NCI-H82 treated with DMSO at 0.1 percent for 48 hours (cell line): ENCODE data around the gene CUEDC1.

Source experiments
- DNase-seq: peaks from one replicate; lab custom pipeline; 2025; ENCODE audit not compliant: unreplicated experiment; lab: John Stamatoyannopoulos, UW

Gene CUEDC1

DNA sequence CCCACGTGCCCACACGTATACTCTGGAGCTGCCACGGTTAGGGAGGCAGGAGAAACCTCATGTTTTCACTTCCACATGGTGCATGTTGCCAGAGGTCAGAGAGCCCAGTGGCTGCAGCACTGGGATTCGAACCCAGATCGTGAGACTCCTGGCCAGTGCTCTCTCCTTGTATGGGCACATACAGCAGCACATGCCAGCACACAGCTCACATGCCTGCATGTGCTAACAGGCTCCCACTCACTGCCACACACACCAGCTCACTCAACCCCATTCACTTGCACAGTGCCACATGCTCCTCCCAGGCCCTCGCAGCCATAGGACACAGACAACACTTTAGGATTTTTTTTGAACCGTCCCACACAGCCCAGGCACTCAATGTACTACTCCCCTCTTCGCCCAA lies 55.8 kb downstream of the CUEDC1 start:
- DNase-seq: no peak

DNA sequence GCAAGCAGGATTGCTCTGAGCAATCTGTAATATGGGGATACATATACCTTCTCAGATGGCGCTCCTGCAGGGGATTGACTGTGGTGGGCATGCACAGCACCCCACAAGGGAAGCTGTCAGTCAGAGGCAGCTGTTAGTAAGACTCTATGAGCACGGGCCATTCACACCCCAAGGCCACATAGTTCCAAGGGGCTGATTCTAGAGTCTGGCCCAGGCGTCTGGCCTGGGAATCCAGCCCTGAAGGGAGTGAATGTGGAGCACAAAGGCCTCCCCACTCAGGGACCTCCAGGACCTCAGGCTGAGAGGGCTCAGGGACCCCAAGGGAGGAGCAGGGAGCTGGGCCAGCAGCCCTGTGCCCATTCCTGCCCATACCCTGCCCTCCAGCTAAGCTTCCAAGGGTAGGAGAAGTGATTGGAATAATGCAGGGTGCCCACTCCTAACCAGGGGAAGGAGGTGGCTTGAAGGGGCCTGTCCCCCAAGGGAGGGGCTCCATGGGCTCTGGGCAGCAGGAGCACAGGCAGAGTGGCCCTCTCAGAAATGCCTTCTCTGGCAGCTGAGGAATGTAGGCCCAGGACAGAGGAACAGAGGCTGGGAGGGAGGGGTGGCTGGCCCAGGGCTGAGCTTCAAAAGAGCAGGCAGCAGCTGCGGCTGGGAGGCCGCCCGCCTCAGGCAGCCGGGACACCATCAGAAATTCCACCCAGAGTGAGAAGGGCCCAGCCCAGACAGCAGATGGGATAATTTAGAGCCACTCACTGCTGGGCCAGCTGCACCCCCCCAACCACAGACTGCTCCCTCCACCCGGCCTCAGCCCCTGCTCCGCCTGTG lies 56.5 kb downstream of the CUEDC1 start:
- peak; percentile 54 for DNase-seq

GRCh38 chr17:57895382-57896060 lies 59.7 kb downstream of the CUEDC1 start:
- no peak for DNase-seq

DNA sequence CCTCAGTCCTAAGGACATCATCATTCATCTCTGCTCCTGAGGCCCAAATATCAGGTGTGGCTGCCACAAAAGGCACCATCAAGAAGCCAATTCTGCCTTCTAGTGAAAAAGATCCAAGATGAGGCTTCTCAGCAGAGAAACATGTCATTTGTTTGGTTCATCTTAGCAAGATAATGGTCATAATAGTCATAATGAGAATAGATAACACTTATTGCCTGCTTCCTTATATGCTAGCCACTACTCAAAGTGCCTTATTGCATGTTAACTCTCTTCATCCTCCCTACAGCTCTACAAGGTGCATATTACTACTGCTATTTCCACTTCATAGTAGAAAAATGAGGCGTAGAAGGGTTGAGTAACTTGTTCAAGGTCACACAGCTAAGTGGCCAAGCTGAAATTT lies 60.4 kb downstream of the CUEDC1 start:
- DNase-seq: no peak

- peak; percentile 29 for DNase-seq
Measured at GRCh38 chr17:57892820-57893595, 62.2 kb downstream of the CUEDC1 start.

DNA sequence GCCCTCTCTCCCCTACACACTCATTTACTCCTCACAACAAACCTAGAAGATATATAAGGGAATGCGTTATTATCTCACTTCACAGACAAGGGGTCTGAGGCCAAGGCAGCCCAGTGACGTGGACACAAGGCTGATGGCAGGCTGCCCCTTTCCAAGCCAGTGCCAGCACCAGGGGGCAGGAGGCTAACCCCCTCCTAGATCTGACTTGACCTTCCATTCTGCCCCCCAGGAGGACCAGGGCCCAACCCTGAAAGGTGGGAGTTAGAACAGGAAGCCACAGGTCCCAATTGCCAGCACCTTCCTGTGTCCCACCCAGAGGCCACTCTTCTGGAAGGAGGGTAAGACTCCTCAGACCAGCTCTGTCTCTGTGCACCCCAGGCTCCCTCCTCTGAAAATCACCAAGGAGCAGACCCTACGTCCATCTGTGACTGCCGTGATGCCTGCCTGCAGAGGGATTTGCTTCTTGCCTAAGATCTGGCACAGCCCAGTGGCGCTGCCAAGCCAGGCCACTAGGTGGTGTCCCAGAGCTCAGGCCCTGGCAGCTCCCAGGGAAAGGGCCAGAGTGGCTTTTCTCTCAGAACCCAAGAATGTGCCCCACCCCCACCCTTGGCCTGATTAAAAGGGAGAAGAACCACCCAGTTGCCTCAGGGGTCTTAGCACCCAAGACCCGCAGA lies 62.9 kb downstream of the CUEDC1 start:
- DNase-seq: peak; percentile 73

- no peak for DNase-seq
Measured at GRCh38 chr17:57890857-57891232, 64.4 kb downstream of the CUEDC1 start.

DNA sequence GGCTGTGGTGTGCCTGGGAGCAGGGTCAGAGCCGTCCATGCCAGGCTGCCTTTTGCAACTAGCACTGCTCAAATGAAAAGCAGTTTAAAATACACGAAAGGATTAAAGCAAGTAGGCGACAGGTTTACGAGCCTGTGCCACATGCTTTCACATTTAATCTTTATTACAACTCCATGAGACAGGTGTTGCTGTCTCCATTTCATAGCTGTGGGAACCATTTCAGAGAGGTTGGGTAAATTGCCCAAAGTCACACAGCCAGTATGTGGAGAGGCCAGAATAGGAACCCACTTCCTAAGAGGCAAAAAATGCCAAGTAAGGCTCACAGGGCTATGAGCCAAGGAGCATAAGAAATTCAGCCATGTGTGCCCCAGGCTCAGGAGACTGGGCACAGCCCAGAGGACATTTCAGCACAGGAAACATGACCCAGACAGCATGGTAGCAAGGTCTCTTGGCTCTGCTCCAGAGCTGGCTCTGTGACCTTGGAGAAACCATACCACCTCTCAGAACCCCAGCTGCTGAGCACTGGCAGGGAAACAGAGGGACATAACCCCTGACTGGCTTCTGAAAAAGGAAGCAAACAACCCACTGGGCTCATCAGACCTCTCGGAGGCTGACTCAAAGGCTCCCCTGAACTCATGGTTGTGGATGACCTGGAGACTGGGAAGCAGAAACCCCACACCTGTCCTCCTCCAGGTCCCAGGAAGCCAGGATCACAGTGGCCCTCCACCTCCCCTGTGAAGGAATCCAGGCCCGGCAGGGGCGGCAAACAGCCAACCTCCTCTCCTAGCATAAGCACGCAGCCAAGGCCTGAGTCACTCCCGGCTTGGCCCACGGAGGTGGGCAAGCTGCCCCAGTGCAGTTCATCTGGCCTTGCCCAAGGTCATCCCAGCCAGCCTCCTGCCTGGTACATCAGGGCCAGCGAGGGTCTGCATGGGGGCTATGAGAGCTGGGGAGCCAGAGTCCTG lies 65.0 kb downstream of the CUEDC1 start:
- DNase-seq: peak; percentile 48

DNA sequence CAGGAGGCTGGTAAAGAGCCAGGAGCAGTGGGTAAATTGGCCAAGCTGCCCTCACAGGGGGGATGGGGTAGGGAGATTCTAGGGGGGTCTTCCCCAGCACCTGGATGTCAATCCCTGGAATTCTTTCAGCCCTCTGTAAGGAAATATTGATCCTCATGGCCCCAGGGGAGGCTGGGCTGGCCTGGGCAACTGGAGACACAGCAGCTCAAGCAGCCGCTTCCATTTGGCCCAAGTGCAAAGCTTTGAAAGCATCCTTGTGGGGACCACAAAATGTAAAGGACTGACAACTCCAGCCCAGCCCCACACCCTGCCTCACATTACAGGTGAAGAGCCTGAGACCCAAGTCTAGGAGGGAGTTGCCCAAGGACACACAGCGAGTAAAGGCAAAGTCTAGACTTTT lies 66.0 kb downstream of the CUEDC1 start:
- no peak for DNase-seq

DNA sequence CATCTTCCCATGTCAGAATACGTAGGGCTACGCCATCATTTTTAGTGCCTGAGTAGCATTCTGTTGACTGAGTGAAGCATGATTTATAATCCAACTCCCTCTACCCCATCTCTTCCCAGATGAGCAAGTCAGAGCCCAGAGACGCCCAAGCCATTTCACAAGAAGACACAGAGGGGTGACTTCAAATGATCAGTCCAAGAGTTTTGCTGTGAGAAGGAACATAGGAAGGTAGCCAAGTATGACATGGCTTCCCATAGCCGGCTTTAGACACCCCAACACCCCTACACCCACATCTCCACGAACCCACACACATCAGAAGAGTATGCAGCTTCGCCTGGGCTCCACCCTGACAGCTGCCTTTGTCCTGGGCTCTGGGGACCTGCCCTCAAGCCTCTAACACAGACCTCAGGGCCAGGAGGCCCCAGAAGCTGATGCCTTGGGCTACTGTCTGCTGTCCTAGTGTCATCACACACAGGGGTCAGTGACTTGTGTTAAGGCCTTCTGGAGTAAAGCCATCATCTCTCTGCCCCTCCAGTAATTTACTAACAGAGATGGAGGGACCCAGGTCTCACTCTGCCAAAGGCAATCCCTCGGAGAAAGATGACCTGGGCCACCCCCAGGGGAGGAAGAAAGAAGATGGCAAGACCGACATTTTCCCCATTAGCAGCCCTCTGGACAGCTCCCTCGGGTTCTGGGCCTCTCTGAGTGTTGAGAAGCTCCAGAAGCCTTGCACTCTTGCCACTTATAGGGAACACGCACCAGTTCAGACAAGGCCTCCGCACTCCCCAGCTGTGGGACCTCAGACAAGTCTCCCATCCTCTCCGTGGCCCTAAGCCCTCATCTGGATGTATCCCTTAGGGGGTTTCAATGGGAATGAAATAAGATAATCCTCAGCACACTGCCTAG lies 66.6 kb downstream of the CUEDC1 start:
- DNase-seq: peak; percentile 54

DNA sequence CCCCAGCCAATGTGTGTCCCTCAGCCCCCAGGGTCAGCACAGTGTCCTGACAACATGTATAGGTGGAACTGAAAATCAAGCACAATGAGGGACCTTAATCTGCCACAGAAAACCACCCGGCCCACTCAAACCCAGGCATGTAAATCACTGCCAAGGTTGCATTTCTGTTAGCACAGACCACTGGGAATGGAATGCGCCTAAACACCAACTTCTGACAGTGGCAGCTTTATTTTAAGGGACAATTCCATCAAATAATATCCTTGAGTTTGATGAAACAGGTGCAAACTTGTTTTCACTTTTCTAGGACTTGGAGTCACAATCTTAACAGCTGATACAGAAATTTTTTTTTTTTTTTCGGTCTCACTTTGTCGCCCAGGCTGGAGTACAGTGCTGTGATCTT lies 68.1 kb downstream of the CUEDC1 start:
- DNase-seq: no peak

DNA sequence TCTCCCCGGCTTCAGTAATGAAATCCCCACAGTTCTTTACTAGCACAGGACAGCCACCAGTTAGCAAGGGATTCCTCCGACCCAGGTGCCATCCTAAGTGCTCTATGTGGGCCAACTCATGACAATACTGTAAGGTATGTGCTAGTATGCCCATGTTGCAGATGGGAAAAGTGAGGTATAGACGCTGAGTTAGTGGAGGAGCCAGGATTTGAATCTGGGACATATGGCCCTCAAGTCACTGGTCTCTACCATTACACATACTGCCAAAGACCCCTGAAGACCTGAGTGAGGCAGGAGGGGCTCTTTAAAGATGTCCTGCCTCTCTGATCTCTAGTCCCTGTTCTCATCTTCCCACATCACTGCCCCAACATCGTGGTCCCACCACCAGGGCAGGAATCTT lies 69.2 kb downstream of the CUEDC1 start:
- DNase-seq: no peak

- no peak for DNase-seq
Measured at GRCh38 chr17:57885148-57885915, 69.9 kb downstream of the CUEDC1 start.

- no peak for DNase-seq
Measured at GRCh38 chr17:57881783-57882351, 73.3 kb downstream of the CUEDC1 start.

- no peak for DNase-seq
Measured at GRCh38 chr17:57881143-57881542, 74.1 kb downstream of the CUEDC1 start.

GRCh38 chr17:57880086-57880456 lies 75.1 kb downstream of the CUEDC1 start:
- DNase-seq: no peak

- DNase-seq: peak; percentile 80
Measured at GRCh38 chr17:57879437-57880085, 75.7 kb downstream of the CUEDC1 start.
